HepG2 (cell line): ENCODE data around the gene CMIP. TPM values are rescaled to one million over a fixed set of nuclear protein-coding genes. Genes with fewer than 3 reads are reported as not detected.

Experiments used
- ATM ChIP-seq: fragments of 450-650 bp; IDR thresholded peaks from 2 replicates; pipeline ENCODE4 v1.7.1; 2017; ENCODE audit warnings: mild to moderate bottlenecking, borderline replicate concordance
- GABPA ChIP-seq, 2 experiments: IDR thresholded peaks; 2 replicates each; pipeline ENCODE4 v1.6.1; 2011 to 2016; ENCODE audit warnings: low read depth in 2 of 2, low read length in 1 of 2, missing biosample characterization in 1 of 2, missing genetic modification characterization in 1 of 2
- HDAC2 ChIP-seq: sonication (generic); formaldehyde crosslinking; IDR thresholded peaks from 2 replicates; pipeline ENCODE4 v1.4.0; 2020; ENCODE audit warnings: missing genetic modification reagents
- KLF6 ChIP-seq: IDR thresholded peaks from 2 replicates; pipeline ENCODE4 v1.8.0; 2016; ENCODE audit warnings: missing biosample characterization, missing genetic modification reagents
- NAIF1 ChIP-seq: sonication (generic); formaldehyde crosslinking; IDR thresholded peaks from 2 replicates; pipeline ENCODE4 v1.5.0; 2020; ENCODE audit warnings: mild to moderate bottlenecking, missing genetic modification reagents, borderline replicate concordance
- NCOA2 ChIP-seq: sonication (generic); formaldehyde crosslinking; IDR thresholded peaks from 2 replicates; pipeline ENCODE4 v1.8.0; 2022; ENCODE audit warnings: inconsistent platforms
- RFXAP ChIP-seq: sonication (generic); formaldehyde crosslinking; IDR thresholded peaks from 2 replicates; pipeline ENCODE4 v1.4.0; 2020; ENCODE audit warnings: missing genetic modification reagents, borderline replicate concordance
- SP140L ChIP-seq: sonication (generic); formaldehyde crosslinking; IDR thresholded peaks from 2 replicates; pipeline ENCODE4 v1.4.0; 2020; ENCODE audit warnings: missing genetic modification reagents, borderline replicate concordance
- ZIK1 ChIP-seq: sonication (generic); formaldehyde crosslinking; IDR thresholded peaks from 2 replicates; pipeline ENCODE4 v1.5.0; 2020; ENCODE audit warnings: mild to moderate bottlenecking, low read depth, missing genetic modification reagents, borderline replicate concordance
- ZNF484 ChIP-seq: sonication (generic); formaldehyde crosslinking; IDR thresholded peaks from 2 replicates; pipeline ENCODE4 v1.5.1; 2020; ENCODE audit warnings: mild to moderate bottlenecking, low read depth, missing genetic modification reagents, borderline replicate concordance
- ZNF496 ChIP-seq: sonication (generic); formaldehyde crosslinking; IDR thresholded peaks from 2 replicates; pipeline ENCODE4 v1.8.1; 2023; ENCODE audit warnings: mild to moderate bottlenecking, moderate library complexity, missing genetic modification reagents; ENCODE audit not compliant: insufficient replicate concordance
- ZNF501 ChIP-seq: sonication (generic); formaldehyde crosslinking; IDR thresholded peaks from 2 replicates; pipeline ENCODE4 v1.5.1; 2020; ENCODE audit warnings: mild to moderate bottlenecking, moderate library complexity, missing genetic modification reagents
- ZNF503 ChIP-seq: sonication (generic); formaldehyde crosslinking; IDR thresholded peaks from 2 replicates; pipeline ENCODE4 v1.4.0; 2020; ENCODE audit warnings: missing genetic modification reagents
- ZNF775 ChIP-seq: sonication (generic); formaldehyde crosslinking; IDR thresholded peaks from 2 replicates; pipeline ENCODE4 v1.4.0; 2020; ENCODE audit warnings: missing genetic modification reagents, mild to moderate bottlenecking, moderate library complexity, borderline replicate concordance
- polyA plus RNA-seq, 8 experiments: library from polyadenylated mRNA; depleted of rRNA in 3 of 8; stranded (reverse) in 7 of 8; unstranded in 1 of 8; fragments of >200 nt; fragmentation: Illumina TruSeq in 4 of 8; extraction: Trizol in 4 of 8; gene quantifications; 2 replicates each; pipeline versions ENCODE4 v1.2.1 to v1.2.3, GENCODE V29; 2011 to 2016; ENCODE audit warnings: low read depth in 4 of 8, missing spikeins in 1 of 8, mixed read lengths in 1 of 8; ENCODE audit not compliant: insufficient read depth in 1 of 8
- total RNA-seq, 5 experiments: library from RNA; depleted of rRNA; stranded (reverse); fragments of >200 nt; fragmentation: Illumina TruSeq; extraction: Trizol; gene quantifications; 2 replicates each; pipeline ENCODE4 v1.2.3, GENCODE V29; 2016; ENCODE audit warnings: low read depth in 1 of 5
- TF ChIP-seq, protein P1 (sequence below): IDR thresholded peaks from 2 replicates; pipeline ENCODE4 v1.6.1; 2016; ENCODE audit warnings: control low read depth
- TF ChIP-seq, protein P2 (sequence below), 2 experiments: sonication (generic) in 1 of 2; formaldehyde crosslinking in 1 of 2; IDR thresholded peaks; 2 replicates each; pipeline versions ENCODE4 v1.6.1 to v1.9.0; 2014 to 2022; ENCODE audit warnings: antibody characterized with exemption in 1 of 2, borderline replicate concordance in 1 of 2, inconsistent platforms in 1 of 2, low read depth in 1 of 2, missing genetic modification reagents in 1 of 2
- TF ChIP-seq, protein P3 (sequence below): sonication (generic); formaldehyde crosslinking; IDR thresholded peaks from 2 replicates; pipeline ENCODE4 v1.4.0; 2020; ENCODE audit warnings: low read depth, mild to moderate bottlenecking, missing genetic modification reagents

Gene CMIP
- total and polyA plus RNA-seq, 2 of the 13 experiments (the other 11 are each of a cell fraction or from before 2014, with no cell fraction given): 10.9 to 18.1 TPM

DNA sequence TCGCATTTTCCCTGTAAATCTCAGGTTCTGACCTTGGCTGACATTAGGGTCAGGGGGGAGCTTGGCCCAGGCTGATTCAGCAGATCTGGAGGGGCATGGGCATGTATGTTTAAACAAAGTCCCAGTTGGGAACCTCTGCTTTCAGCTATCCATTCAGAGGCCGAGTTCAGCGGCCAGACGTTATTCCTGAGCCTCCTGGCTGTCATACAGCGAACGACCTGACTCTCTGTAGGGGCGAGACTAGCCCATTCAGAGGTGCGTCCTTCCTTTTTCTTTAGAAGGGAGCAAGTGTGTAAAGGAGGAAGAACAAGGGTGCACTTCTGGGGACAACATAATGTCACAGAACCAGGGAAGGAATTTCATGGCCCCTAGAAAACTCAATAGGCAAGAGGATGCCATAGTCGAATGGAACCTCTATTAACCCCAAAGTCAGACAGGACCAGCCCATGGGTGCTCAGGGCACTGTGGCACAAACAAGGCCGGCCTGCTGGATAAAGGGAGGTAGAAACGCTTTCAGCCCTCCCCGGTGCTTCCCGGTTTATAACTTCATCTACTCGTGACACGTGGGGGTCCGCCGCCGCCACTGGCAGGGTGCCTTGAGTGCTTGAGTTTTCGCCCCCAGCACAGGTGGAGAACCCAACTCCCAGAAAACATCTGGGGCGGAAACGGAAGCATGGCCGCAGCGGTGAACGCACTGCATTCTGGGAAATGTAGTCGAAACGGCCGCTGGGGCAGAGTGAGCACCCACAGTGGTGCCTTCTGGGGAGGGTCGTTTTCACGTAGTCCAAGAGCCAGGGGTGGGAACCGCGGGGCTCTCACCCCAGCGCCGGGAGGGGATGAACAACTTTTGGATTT, 301.3 kb downstream of the CMIP start (continued):
- TF ChIP-seq ZNF775: no peak
- TF ChIP-seq, protein P1, sequence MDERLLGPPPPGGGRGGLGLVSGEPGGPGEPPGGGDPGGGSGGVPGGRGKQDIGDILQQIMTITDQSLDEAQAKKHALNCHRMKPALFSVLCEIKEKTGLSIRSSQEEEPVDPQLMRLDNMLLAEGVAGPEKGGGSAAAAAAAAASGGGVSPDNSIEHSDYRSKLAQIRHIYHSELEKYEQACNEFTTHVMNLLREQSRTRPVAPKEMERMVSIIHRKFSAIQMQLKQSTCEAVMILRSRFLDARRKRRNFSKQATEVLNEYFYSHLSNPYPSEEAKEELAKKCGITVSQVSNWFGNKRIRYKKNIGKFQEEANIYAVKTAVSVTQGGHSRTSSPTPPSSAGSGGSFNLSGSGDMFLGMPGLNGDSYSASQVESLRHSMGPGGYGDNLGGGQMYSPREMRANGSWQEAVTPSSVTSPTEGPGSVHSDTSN (CRISPR knock-in tag): no peak
- no peak for TF ChIP-seq SP140L (CRISPR knock-in tag)
- TF ChIP-seq KLF6 (CRISPR knock-in tag): 0 out of 2 replicates have a peak, but pooled peaks have one; percentile 30
- TF ChIP-seq ZNF501 (CRISPR knock-in tag): peak; percentile 93
- TF ChIP-seq ZIK1 (CRISPR knock-in tag): no peak
- no peak for TF ChIP-seq ZNF496 (CRISPR knock-in tag)
- TF ChIP-seq GABPA (IDR thresholded peaks at IDR 0.05; ENCODE audit: low read depth, low read length): peak; percentile 97
- peak; percentile 100 for TF ChIP-seq GABPA (CRISPR knock-in tag; IDR thresholded peaks at IDR 0.05; ENCODE audit: low read depth)
- TF ChIP-seq, protein P2, sequence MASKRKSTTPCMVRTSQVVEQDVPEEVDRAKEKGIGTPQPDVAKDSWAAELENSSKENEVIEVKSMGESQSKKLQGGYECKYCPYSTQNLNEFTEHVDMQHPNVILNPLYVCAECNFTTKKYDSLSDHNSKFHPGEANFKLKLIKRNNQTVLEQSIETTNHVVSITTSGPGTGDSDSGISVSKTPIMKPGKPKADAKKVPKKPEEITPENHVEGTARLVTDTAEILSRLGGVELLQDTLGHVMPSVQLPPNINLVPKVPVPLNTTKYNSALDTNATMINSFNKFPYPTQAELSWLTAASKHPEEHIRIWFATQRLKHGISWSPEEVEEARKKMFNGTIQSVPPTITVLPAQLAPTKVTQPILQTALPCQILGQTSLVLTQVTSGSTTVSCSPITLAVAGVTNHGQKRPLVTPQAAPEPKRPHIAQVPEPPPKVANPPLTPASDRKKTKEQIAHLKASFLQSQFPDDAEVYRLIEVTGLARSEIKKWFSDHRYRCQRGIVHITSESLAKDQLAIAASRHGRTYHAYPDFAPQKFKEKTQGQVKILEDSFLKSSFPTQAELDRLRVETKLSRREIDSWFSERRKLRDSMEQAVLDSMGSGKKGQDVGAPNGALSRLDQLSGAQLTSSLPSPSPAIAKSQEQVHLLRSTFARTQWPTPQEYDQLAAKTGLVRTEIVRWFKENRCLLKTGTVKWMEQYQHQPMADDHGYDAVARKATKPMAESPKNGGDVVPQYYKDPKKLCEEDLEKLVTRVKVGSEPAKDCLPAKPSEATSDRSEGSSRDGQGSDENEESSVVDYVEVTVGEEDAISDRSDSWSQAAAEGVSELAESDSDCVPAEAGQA (IDR thresholded peaks at IDR 0.05; ENCODE audit: low read depth): 0 out of 2 replicates have a peak, but pooled peaks have one; percentile 42
- TF ChIP-seq, protein P2 (CRISPR knock-in tag; IDR thresholded peaks at IDR 0.05; ENCODE audit: borderline replicate concordance): no peak
- TF ChIP-seq RFXAP (CRISPR knock-in tag): peak; percentile 47; the same call in 1 of the 2 replicates
- no peak for TF ChIP-seq NAIF1 (CRISPR knock-in tag)
- no peak for TF ChIP-seq ZNF484 (CRISPR knock-in tag)
- TF ChIP-seq ZNF503 (CRISPR knock-in tag): peak; percentile 36; the same call in 1 of the 2 replicates
- TF ChIP-seq HDAC2 (CRISPR knock-in tag): 0 out of 2 replicates have a peak, but pooled peaks have one; percentile 28
- TF ChIP-seq, protein P3, sequence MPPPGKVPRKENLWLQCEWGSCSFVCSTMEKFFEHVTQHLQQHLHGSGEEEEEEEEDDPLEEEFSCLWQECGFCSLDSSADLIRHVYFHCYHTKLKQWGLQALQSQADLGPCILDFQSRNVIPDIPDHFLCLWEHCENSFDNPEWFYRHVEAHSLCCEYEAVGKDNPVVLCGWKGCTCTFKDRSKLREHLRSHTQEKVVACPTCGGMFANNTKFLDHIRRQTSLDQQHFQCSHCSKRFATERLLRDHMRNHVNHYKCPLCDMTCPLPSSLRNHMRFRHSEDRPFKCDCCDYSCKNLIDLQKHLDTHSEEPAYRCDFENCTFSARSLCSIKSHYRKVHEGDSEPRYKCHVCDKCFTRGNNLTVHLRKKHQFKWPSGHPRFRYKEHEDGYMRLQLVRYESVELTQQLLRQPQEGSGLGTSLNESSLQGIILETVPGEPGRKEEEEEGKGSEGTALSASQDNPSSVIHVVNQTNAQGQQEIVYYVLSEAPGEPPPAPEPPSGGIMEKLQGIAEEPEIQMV (CRISPR knock-in tag): no peak
- TF ChIP-seq NCOA2 (CRISPR knock-in tag): no peak
- no peak for TF ChIP-seq ATM
